ENCODE measurements around the gene FOLR1. TPM values are rescaled to one million over a fixed set of nuclear protein-coding genes. Genes with fewer than 3 reads are reported as not detected.

Gene FOLR1
- total RNA-seq, 1 experiment from 2014 or later = 4.8 TPM

DNA sequence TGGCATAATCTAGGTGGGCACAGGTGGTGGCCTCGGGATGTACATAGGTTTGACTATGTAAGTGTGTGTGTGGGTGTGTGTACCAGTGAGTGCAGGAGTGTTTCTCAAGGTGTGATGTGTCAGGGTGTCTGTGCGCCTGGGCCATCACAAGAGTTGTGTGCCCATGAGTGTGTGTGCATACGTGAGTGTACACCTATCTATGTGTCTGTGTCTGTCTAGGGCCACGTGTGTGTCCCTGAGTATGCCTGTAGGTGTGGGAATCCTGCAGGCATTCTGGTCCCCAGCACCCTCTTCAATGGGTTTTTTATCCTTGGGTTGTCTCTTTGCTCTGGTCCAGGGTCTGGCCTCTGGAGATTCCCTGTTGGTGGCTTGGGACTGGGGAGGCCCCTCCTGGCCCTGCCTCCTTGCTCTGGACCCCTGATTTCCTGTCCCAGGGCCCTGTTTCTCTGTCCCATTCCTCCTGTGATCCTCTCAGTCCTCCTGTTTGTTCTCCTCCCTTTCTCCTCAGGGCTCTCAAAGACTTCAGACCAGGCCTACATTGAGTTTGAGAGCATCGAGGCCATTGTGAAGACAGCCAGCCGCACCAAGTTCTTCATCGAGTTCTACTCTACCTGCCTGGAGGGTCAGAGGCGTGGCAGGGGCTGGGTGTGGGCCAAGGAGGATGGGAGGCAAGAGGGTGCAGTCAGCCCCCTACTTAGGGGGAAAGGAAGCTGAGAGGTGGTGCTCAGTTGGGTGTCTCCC, 42.0 kb downstream of the FOLR1 start:
- Histone ChIP-seq H2AFZ (ENCODE audit: low read depth, low read length, poor library complexity, severe bottlenecking) (no peak overlapping the region), H3K4me2 (ENCODE audit: low read length) (no peak overlapping the region), H3K79me2 (ENCODE audit: insufficient read depth, low read length) (no peaks in the 10 kb centered on the region), H3K36me3 (ENCODE audit: control insufficient read depth in 1 of 2, insufficient read depth in 2 of 2, low read length in 2 of 2) (peaks cover 12 to 26% of the 10 kb centered on the region in 2 experiments; a peak in 3 of 4 replicates), H4K20me1 (ENCODE audit: insufficient read depth) (no peaks in the 10 kb centered on the region), H3K27ac (ENCODE audit: low read depth, low read length) (no peak overlapping the region), H3K4me3 (replicated peaks in 1 of 2; ENCODE audit: low read depth in 1 of 2, low read length in 2 of 2) (no peak overlapping the region), H3K27me3 (ENCODE audit: insufficient read depth, low read length) (no peaks in the 10 kb centered on the region), H3K4me1 (ENCODE audit: control insufficient read depth in 1 of 2, insufficient read depth in 2 of 2, low read length in 2 of 2) (peaks cover 0 to 4% of the 10 kb centered on the region in 2 experiments; a peak in 1 of 4 replicates), H3K9me2 (ENCODE audit: insufficient read depth) (no peaks in the 10 kb centered on the region), H3K9ac (ENCODE audit: low read length) (no peak overlapping the region), H3K9me3 (ENCODE audit: control insufficient read depth in 1 of 2, insufficient read depth in 1 of 2, low read depth in 1 of 2, low read length in 2 of 2) (no peaks in the 10 kb centered on the region)
- no TSS peak for BruUV-seq (replicated peaks)
- DNase-seq (ENCODE audit: low read depth, low spot score) (no peak), ATAC-seq (no peak)
- POLR2A ChIA-PET = no interaction called here
- TF ChIP-seq TCF7L2 (IDR thresholded peaks at IDR 0.05; ENCODE audit: borderline replicate concordance, extremely low read depth, insufficient read depth, insufficient read length) (no peak), EZH2phosphoT487 (IDR thresholded peaks at IDR 0.05; ENCODE audit: borderline replicate concordance) (no peak), CEBPB (IDR thresholded peaks at IDR 0.05; ENCODE audit: low read depth) (no peak), ELF1 (IDR thresholded peaks at IDR 0.05; ENCODE audit: borderline replicate concordance, low read depth) (no peak), JUND (IDR thresholded peaks at IDR 0.05) (no peak), FOSL1 (IDR thresholded peaks at IDR 0.05; ENCODE audit: low read depth) (no peak), POLR2A (IDR thresholded peaks at IDR 0.05; ENCODE audit: borderline replicate concordance, extremely low read depth, insufficient read depth, insufficient read length) (no peak), EZH2 (IDR thresholded peaks at IDR 0.05) (no peak)
- TF ChIP-seq, protein P1, sequence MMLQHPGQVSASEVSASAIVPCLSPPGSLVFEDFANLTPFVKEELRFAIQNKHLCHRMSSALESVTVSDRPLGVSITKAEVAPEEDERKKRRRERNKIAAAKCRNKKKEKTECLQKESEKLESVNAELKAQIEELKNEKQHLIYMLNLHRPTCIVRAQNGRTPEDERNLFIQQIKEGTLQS (IDR thresholded peaks at IDR 0.05) = no peak
- TF ChIP-seq, protein P2, sequence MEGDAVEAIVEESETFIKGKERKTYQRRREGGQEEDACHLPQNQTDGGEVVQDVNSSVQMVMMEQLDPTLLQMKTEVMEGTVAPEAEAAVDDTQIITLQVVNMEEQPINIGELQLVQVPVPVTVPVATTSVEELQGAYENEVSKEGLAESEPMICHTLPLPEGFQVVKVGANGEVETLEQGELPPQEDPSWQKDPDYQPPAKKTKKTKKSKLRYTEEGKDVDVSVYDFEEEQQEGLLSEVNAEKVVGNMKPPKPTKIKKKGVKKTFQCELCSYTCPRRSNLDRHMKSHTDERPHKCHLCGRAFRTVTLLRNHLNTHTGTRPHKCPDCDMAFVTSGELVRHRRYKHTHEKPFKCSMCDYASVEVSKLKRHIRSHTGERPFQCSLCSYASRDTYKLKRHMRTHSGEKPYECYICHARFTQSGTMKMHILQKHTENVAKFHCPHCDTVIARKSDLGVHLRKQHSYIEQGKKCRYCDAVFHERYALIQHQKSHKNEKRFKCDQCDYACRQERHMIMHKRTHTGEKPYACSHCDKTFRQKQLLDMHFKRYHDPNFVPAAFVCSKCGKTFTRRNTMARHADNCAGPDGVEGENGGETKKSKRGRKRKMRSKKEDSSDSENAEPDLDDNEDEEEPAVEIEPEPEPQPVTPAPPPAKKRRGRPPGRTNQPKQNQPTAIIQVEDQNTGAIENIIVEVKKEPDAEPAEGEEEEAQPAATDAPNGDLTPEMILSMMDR (IDR thresholded peaks at IDR 0.05 in 2 of 3, conservative IDR thresholded peaks at IDR 0.05 in 1 of 3; ENCODE audit: borderline replicate concordance in 1 of 3, insufficient read depth in 1 of 3, low read depth in 2 of 3, low read length in 2 of 3) = no peak
- TF ChIP-seq, protein P3, sequence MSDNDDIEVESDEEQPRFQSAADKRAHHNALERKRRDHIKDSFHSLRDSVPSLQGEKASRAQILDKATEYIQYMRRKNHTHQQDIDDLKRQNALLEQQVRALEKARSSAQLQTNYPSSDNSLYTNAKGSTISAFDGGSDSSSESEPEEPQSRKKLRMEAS (IDR thresholded peaks at IDR 0.05) = no peak
- RAD21 ChIA-PET (ENCODE audit: low non-redundant PET in 1 of 2, low total read pairs in 2 of 2, uncharacterized antibody in 2 of 2, unreplicated experiment in 2 of 2) = no interaction called here
- intact Hi-C loops (cut with micrococcal nuclease) = no loop called here
- CTCF ChIA-PET = no interaction called here

Data from HCT116 (cell line).